NB4 (cell line): ENCODE data around the gene PITPNC1.

Experiments used
- TF ChIP-seq, protein P1 (sequence below): IDR thresholded peaks from one replicate; pipeline ENCODE4 v1.5.1; 2012; ENCODE audit warnings: low read depth, low read length
- TF ChIP-seq, protein P2 (sequence below): IDR thresholded peaks from 2 replicates; pipeline ENCODE4 v1.6.1; 2011; ENCODE audit warnings: low read depth, low read length

- TF ChIP-seq, protein P1, sequence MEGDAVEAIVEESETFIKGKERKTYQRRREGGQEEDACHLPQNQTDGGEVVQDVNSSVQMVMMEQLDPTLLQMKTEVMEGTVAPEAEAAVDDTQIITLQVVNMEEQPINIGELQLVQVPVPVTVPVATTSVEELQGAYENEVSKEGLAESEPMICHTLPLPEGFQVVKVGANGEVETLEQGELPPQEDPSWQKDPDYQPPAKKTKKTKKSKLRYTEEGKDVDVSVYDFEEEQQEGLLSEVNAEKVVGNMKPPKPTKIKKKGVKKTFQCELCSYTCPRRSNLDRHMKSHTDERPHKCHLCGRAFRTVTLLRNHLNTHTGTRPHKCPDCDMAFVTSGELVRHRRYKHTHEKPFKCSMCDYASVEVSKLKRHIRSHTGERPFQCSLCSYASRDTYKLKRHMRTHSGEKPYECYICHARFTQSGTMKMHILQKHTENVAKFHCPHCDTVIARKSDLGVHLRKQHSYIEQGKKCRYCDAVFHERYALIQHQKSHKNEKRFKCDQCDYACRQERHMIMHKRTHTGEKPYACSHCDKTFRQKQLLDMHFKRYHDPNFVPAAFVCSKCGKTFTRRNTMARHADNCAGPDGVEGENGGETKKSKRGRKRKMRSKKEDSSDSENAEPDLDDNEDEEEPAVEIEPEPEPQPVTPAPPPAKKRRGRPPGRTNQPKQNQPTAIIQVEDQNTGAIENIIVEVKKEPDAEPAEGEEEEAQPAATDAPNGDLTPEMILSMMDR, result no peak
- TF ChIP-seq, protein P2, sequence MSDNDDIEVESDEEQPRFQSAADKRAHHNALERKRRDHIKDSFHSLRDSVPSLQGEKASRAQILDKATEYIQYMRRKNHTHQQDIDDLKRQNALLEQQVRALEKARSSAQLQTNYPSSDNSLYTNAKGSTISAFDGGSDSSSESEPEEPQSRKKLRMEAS, result no peak
These were observed 22.6 kb downstream of the PITPNC1 start for GRCh38 chr17:67399676-67400075.
